Skin epidermis (tissue), 12 donors: Measurements from ENCODE around the gene KIF1B.
"Not testable (repeated sequence)": the region's sequence is repeated elsewhere in the genome, so short reads cannot be mapped to it uniquely, and the experiment has no call there.

Experiments
- H3K27ac ChIP-seq, 21 experiments: fragments of 200-600 bp; sonication (generic) in 11 of 21; one replicate each; pipeline ENCODE4 v1.5.0; 2020; ENCODE audit warnings: mild to moderate bottlenecking in 3 of 21, inconsistent platforms in 2 of 21, moderate library complexity in 2 of 21
- H3K4me3 ChIP-seq, 7 experiments: fragments of 200-600 bp; sonication (generic) in 2 of 7; one replicate each; pipeline ENCODE4 v1.5.0; 2020; ENCODE audit warnings: inconsistent platforms in 2 of 7, mild to moderate bottlenecking in 2 of 7, moderate library complexity in 1 of 7

The KIF1B gene

GRCh38 chr1:10377365-10378029 lies 167.1 kb downstream of the KIF1B start:
- peak overlapping the region in 11 of 21 experiments; percentile 9 to 67 (median 49) for H3K27ac ChIP-seq
- not testable (repeated sequence) for H3K4me3 ChIP-seq

- peak overlapping the region in 11 of 21 experiments; percentile 9 to 68 (median 55) for H3K27ac ChIP-seq
- H3K4me3 ChIP-seq: no peak overlapping the region
These were observed 167.9 kb downstream of the KIF1B start for GRCh38 chr1:10378081-10378841.

DNA sequence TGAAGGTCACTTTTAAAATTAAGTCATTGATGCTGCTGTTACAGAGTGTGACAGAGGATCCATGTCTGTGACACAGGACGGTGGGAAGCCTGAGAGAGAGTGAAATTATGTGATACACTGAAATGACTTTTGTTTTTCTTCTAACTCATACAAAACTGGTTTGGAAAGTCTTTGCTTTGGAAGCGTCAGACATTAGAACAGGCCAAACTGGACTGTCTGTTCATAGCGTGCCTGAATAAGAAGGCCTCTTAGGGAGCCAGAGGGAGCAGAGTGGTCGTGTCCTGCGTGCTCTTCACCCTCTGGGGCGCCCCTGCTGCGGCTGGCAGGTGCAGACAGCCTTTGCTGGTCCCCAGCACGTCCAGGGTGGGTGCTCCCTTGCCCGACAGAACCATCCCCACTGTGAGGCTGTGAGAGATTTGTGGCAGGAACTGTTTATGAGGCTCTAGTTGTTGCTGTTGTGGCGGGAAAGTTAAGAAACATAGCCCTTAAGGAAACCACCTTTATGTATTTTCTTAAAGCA lies 168.8 kb downstream of the KIF1B start:
- H3K4me3 ChIP-seq: no peak overlapping the region
- peak overlapping the region in 11 of 21 experiments; percentile 14 to 68 (median 47) for H3K27ac ChIP-seq

- Histone ChIP-seq H3K4me3 (no peak overlapping the region), H3K27ac (peak overlapping the region in 9 of 21 experiments; percentile 14 to 68 (median 46))
These were observed 169.3 kb downstream of the KIF1B start for GRCh38 chr1:10379676-10380075.

- Histone ChIP-seq H3K27ac (peak overlapping the region in 2 of 21 experiments; percentile 26 to 54), H3K4me3 (no peak overlapping the region)
These were observed 170.4 kb downstream of the KIF1B start for GRCh38 chr1:10380594-10381275.

GRCh38 chr1:10383630-10384029 lies 173.3 kb downstream of the KIF1B start:
- H3K27ac ChIP-seq: no peak overlapping the region

GRCh38 chr1:10384219-10384618 lies 173.8 kb downstream of the KIF1B start:
- no peak overlapping the region for H3K4me3 ChIP-seq
- no peak overlapping the region for H3K27ac ChIP-seq

More at GRCh38 chr1:10383630-10384029, 173.3 kb downstream of the KIF1B start:
- H3K4me3 ChIP-seq: no peak overlapping the region

GRCh38 chr1:10386761-10387676 lies 176.6 kb downstream of the KIF1B start:
- H3K27ac ChIP-seq: peak overlapping the region in 20 of 21 experiments; percentile 45 to 81 (median 72)
- no peak overlapping the region for H3K4me3 ChIP-seq

GRCh38 chr1:10387677-10388386 lies 177.5 kb downstream of the KIF1B start:
- Histone ChIP-seq H3K4me3 (no peak overlapping the region), H3K27ac (peak overlapping the region in 20 of 21 experiments; percentile 45 to 81 (median 73))

GRCh38 chr1:10388387-10388715 lies 178.0 kb downstream of the KIF1B start:
- Histone ChIP-seq H3K27ac (peak overlapping the region in 15 of 21 experiments; percentile 5 to 81 (median 67)), H3K4me3 (no peak overlapping the region)

GRCh38 chr1:10389271-10389973 lies 179.1 kb downstream of the KIF1B start:
- Histone ChIP-seq H3K4me3 (no peak overlapping the region), H3K27ac (peak overlapping the region in 5 of 21 experiments; percentile 14 to 79 (median 34))

DNA sequence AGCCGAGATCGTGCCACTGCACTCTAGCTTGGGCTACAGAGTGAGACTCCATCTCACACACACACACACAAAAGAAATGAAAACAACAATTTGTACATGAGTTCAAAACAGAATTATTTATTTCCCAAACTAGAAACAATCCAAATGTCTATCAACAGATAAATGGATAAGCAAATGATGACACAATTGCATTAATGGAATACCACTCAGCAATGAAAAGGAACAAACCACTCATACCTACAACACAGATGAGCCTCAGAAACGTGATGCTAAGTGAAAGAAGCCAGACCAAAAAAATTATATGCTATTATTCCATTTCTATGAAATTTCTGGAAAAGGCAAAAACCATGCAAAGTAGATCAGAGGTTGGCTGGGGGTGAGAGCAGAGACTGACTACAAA lies 186.5 kb downstream of the KIF1B start:
- no peak overlapping the region for H3K4me3 ChIP-seq

GRCh38 chr1:10398278-10398733 lies 187.9 kb downstream of the KIF1B start:
- Histone ChIP-seq H3K4me3 (peak overlapping the region; percentile 78 to 97 (median 92)), H3K27ac (peak overlapping the region in 15 of 21 experiments; percentile 35 to 93 (median 76))

More for the DNA sequence above, 186.5 kb downstream of the KIF1B start:
- no peak overlapping the region for H3K27ac ChIP-seq

DNA sequence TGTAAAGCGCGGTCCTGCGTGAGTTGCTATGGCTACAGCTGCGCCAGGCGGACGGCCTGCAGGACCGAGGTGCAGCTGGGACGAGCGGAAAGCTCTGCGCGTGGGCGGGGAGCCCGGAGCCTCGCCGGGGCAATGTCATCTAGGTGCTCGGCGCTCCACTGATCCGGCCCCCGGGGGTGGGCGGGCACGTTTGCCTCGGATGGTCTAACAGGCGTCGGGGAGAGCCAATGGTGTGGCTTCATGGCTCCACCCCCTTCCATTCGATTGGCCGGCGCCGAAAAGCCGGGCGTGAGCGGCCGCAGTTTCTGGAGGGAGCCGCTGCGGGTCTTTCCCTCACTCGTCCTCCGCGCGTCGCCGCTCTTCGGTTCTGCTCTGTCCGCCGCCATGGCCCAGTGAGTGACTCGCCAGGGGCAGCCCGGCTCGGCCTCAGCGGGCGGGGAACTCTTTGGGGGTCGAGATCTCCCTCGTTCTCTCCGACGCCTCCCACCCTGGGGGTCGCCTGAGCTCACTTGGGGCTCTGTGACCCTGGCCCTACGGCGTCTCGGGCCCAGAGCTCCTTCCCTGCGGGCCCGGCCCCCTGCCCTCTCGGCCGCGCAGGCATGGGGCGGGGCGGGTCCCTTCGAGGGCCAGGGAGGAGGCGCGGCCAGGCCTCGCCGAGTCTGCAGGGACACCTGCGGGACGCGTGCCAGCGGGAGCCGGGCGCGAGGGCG lies 188.5 kb downstream of the KIF1B start, which contains the start of gene PGD:
Gene PGD (plus strand): TSS at position 331 of the 710 bp plus-strand sequence. CDS start 54 bp downstream, at position 385.
- H3K27ac ChIP-seq: peak within 1 kb of the TSS in 20 of 21 experiments; percentile 74 to 94 (median 89)
- peak within 1 kb of the TSS; percentile 78 to 97 (median 92) for H3K4me3 ChIP-seq

GRCh38 chr1:10399444-10399941 lies 189.1 kb downstream of the KIF1B start:
- peak overlapping the region in 20 of 21 experiments; percentile 74 to 94 (median 89) for H3K27ac ChIP-seq

DNA sequence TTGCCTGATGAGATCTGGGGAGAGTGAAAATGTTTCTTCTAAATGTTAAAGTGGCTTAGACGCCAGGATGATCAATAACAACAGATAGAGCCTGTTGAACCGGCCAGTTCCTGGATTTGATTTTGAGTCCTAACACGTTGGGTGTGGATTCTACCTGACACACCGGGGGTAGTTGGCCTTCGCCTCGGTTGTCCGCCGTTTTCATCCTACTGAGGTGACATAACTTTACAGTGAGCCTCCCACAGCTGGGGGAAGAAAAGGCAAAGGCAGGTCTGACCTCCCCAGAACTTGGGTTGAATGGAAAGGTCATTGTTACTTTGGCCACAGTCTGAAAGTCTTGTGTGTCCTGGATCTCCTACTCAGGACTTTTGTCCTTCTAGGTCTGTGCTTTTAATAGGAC lies 189.6 kb downstream of the KIF1B start:
- peak overlapping the region in 17 of 21 experiments; percentile 27 to 93 (median 88) for H3K27ac ChIP-seq
- peak overlapping the region; percentile 78 to 97 (median 92) for H3K4me3 ChIP-seq

More at GRCh38 chr1:10399444-10399941, 189.1 kb downstream of the KIF1B start:
- peak overlapping the region; percentile 78 to 97 (median 92) for H3K4me3 ChIP-seq
